ENCODE results near the gene KCNK13. TPM values are rescaled to one million over a fixed set of nuclear protein-coding genes. Genes with fewer than 3 reads are reported as not detected.
"Not testable (repeated sequence)": the region's sequence is repeated elsewhere in the genome, so short reads cannot be mapped to it uniquely, and the experiment has no call there.

KCNK13 gene
- total RNA-seq, 1 experiment from 2014 or later, result 0.28 TPM

DNA sequence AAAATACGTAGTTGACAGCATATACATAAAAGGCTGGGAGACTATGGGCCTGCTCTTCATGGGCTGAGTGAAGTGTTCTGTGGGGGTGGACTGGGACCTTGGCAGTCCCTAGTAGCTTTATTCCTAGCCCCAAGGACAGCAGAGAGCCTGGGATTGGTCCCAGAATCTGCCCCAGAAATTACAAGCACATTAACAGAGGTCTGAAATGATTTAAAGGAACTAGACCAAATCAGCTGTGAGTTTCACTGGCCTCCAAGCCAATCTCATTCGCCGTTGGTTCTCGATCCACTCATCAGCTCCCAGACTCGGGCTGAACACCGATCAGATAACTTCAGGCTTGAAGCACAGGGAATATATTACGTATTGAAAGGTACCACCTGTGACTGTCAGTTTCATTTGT is 117.6 kb downstream of the KCNK13 start:
- Histone ChIP-seq H3K27me3 (ENCODE audit: control insufficient read depth, insufficient read depth, low read length) (no peaks in the 10 kb centered on the region), H3K36me3 (replicated peaks; ENCODE audit: control insufficient read depth, insufficient read depth, low read length) (no peaks in the 10 kb centered on the region), H3K4me3 (ENCODE audit: insufficient read depth, low read depth, low read length) (no peak overlapping the region)
- no peak for DNase-seq

DNA sequence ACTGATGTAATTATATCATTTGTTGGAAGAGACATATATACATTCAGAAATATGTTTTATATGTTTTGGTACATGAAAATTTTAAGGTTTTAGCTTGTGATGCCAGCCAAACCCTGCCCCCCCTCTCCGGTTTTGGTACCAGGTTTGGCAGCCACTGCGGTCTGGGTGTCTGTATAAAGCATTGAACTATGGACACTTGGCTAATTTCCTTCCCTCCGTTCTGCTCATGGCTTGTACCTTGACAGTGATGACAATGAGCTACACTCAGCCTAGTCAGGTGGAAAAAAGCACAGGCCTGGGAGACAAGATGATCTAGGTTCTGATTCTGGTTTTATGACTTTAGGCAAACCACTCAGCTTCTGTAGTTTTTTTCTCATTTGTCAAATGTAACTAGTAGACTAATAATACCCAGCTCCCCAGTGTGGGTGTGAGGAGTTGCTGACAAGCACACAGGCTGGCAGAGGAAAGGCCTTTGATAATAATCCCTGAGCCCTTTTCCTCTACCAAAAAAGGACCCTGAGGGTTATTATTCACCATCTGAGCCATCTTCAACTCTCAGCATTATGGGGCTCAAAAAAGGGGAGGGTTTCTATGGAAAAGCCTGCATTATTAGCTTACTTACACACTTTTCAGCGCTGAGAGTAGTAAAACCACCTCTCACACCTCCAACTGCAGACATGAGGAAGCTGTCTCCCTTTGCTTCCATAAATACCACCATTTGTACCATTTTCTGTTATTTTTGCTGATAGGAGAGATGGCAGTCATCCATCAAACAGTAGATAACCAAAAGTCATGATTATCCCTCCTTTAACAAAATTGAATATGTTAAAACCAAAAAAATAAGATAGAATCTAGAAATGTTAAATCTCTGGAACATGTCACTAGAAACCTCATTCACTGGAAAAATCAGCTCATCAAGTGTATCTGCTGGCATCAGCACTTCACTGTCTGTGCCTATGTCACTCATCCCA is 118.3 kb downstream of the KCNK13 start:
- H3K27me3 ChIP-seq (ENCODE audit: control insufficient read depth, insufficient read depth, low read length), result no peaks in the 10 kb centered on the region
- no peaks in the 10 kb centered on the region for H3K36me3 ChIP-seq (replicated peaks; ENCODE audit: control insufficient read depth, insufficient read depth, low read length)
- H3K4me3 ChIP-seq (ENCODE audit: insufficient read depth, low read depth, low read length), result no peak overlapping the region
- DNase-seq, result no peak

GRCh38 chr14:90184094-90184493 is 122.3 kb downstream of the KCNK13 start:
- H3K4me3 ChIP-seq (ENCODE audit: insufficient read depth, low read depth, low read length), result no peak overlapping the region
- DNase-seq, result no peak
- no peaks in the 10 kb centered on the region for H3K27me3 ChIP-seq (ENCODE audit: control insufficient read depth, insufficient read depth, low read length)
- no peaks in the 10 kb centered on the region for H3K36me3 ChIP-seq (replicated peaks; ENCODE audit: control insufficient read depth, insufficient read depth, low read length)

- Histone ChIP-seq H3K36me3 (replicated peaks; ENCODE audit: control insufficient read depth, insufficient read depth, low read length) (no peaks in the 10 kb centered on the region), H3K4me3 (ENCODE audit: insufficient read depth, low read depth, low read length) (no peak overlapping the region), H3K27me3 (ENCODE audit: control insufficient read depth, insufficient read depth, low read length) (no peaks in the 10 kb centered on the region)
- peak; percentile 27 for DNase-seq
These were observed 122.9 kb downstream of the KCNK13 start for GRCh38 chr14:90184571-90185266.

DNA sequence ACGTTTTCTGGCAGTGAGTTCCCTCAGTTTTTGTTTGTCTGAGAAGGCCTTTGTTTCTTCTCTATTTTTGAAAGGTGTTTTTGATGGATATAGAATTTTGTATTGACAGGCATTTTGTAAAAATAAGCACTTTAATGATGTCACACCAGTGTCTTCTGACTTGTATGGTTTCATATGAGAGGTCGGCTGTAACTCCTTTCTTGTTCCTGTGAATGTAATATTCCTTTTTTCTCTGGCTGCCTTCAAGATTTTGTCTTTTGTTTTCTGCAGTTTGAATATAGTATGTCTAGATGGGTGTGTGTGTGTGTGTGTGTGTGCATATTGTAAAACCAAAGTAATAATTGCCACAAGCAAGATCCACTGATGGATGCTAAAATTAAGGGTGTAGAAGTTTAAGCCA is 126.8 kb downstream of the KCNK13 start:
- H3K36me3 ChIP-seq (replicated peaks; ENCODE audit: control insufficient read depth, insufficient read depth, low read length), result no peaks in the 10 kb centered on the region
- no peak for DNase-seq
- no peak overlapping the region for H3K4me3 ChIP-seq (ENCODE audit: insufficient read depth, low read depth, low read length)
- H3K27me3 ChIP-seq (ENCODE audit: control insufficient read depth, insufficient read depth, low read length), result no peaks in the 10 kb centered on the region

GRCh38 chr14:90191154-90191553 is 129.4 kb downstream of the KCNK13 start:
- DNase-seq, result no peak
- Histone ChIP-seq H3K4me3 (ENCODE audit: insufficient read depth, low read depth, low read length) (no peak overlapping the region), H3K27me3 (ENCODE audit: control insufficient read depth, insufficient read depth, low read length) (no peaks in the 10 kb centered on the region), H3K36me3 (replicated peaks; ENCODE audit: control insufficient read depth, insufficient read depth, low read length) (no peaks in the 10 kb centered on the region)

DNA sequence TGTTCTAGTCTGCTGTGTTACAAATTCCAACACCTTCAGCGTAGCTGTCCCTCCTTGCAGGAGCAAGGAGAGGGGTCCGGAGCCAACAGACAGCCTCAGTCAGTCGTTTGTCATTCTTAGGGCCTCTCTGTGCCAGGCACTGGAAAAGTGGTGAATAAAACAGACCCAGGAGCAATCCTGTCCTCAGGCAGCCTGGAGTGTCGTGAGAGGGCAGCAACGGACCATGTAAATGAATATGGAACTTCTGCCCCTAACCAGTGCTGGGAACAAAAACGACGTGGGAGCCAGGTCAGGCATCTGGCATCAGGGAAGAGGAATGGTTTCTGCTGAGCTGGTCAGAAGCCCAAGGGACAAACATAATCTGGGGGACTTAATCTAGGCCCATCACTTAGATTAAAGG is 129.8 kb downstream of the KCNK13 start:
- no peak for DNase-seq
- no peaks in the 10 kb centered on the region; the same call in 1 of the 2 replicates for H3K27me3 ChIP-seq (ENCODE audit: control insufficient read depth, insufficient read depth, low read length)
- H3K36me3 ChIP-seq (replicated peaks; ENCODE audit: control insufficient read depth, insufficient read depth, low read length), result no peaks in the 10 kb centered on the region

DNA sequence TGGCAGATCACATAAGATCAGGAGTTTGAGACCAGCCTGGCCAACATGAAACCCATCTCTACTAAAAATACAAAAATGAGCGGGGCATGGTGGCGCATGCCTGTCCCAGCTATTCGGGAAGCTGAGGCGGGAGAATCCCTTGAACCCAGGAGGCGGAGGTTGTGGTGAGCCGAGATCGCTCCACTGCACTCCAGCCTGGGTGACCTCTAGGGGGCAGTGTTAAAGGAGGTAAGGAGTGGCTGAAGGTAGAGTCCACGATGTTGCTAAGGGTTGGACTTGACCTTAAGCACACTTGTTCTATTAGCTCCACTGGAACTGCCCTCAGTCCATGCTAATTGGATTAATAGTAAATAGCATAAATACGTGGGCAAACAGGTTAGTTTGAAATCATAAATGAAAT is 132.1 kb downstream of the KCNK13 start:
- Histone ChIP-seq H3K36me3 (replicated peaks; ENCODE audit: control insufficient read depth, insufficient read depth, low read length) (no peaks in the 10 kb centered on the region), H3K4me3 (ENCODE audit: insufficient read depth, low read depth, low read length) (no peak overlapping the region), H3K27me3 (ENCODE audit: control insufficient read depth, insufficient read depth, low read length) (peaks cover 1% of the 10 kb centered on the region; the same call in 1 of the 2 replicates)
- DNase-seq, result peak; percentile 59

More for the DNA sequence above, 129.8 kb downstream of the KCNK13 start:
- no peak overlapping the region for H3K4me3 ChIP-seq (ENCODE audit: insufficient read depth, low read depth, low read length)

- no peak overlapping the region for H3K4me3 ChIP-seq (ENCODE audit: insufficient read depth, low read depth, low read length)
- H3K27me3 ChIP-seq (ENCODE audit: control insufficient read depth, insufficient read depth, low read length), result peaks cover 1% of the 10 kb centered on the region; the same call in 1 of the 2 replicates
- H3K36me3 ChIP-seq (replicated peaks; ENCODE audit: control insufficient read depth, insufficient read depth, low read length), result no peaks in the 10 kb centered on the region
- DNase-seq, result no peak
These were observed 132.9 kb downstream of the KCNK13 start for GRCh38 chr14:90194706-90195105.

DNA sequence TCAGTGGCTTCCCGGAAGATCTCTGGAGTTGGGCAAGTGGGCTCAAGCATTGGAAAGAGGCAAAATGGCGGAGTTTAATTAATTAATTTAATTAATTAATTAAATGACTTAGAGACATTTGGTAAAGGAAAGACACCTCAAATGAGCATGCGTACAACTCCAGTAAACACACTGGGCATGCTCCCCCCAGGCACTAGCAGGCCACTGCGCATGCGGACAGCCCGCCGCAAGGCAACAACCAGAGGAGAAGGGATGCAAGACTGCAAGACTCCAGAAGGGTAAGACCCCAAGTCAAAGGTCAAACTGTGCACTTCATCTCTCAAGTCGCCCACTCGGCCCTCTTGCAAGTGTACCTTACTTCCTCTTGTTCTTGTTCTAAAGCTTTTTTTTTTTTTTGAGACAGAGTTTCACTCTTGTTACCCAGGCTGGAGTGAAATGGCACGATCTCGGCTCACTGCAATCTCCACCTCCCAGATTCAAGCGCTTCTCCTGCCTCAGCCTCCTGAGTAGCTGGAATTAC is 136.8 kb downstream of the KCNK13 start:
- H3K36me3 ChIP-seq (replicated peaks; ENCODE audit: control insufficient read depth, insufficient read depth, low read length), result no peaks in the 10 kb centered on the region
- no peak overlapping the region for H3K4me3 ChIP-seq (ENCODE audit: insufficient read depth, low read depth, low read length)
- no peak for DNase-seq
- peaks cover 1% of the 10 kb centered on the region; the same call in 1 of the 2 replicates for H3K27me3 ChIP-seq (ENCODE audit: control insufficient read depth, insufficient read depth, low read length)

DNA sequence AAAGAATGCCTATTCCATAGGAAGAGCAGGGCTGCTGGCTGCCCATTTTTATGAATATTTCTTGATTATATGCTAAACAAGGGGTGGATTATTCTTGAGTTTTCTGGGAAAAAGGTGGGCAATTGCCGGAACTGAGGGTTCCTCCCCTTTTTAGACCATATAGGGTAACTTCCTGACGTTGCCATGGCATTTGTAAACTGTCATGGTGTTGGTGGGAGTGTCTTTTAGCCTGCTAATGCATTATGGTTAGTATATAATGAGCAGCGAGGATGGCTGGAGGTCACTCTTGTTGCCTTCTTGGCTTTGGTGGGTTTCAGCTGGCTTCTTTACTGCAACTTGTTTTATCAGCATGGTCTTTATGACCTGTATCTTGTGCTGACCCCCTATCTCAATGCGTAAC is 138.8 kb downstream of the KCNK13 start:
- not testable (repeated sequence) for DNase-seq; H3K36me3 ChIP-seq (replicated peaks; ENCODE audit: control insufficient read depth, insufficient read depth, low read length); H3K27me3 ChIP-seq (ENCODE audit: control insufficient read depth, insufficient read depth, low read length); H3K4me3 ChIP-seq (ENCODE audit: insufficient read depth, low read depth, low read length)

- DNase-seq, result no peak
- Histone ChIP-seq H3K27me3 (ENCODE audit: control insufficient read depth, insufficient read depth, low read length) (peaks cover 1% of the 10 kb centered on the region; the same call in 1 of the 2 replicates), H3K36me3 (replicated peaks; ENCODE audit: control insufficient read depth, insufficient read depth, low read length) (no peaks in the 10 kb centered on the region), H3K4me3 (ENCODE audit: insufficient read depth, low read depth, low read length) (no peak overlapping the region)
These were observed 139.6 kb downstream of the KCNK13 start for GRCh38 chr14:90201344-90201743.

- Histone ChIP-seq H3K4me3 (ENCODE audit: insufficient read depth, low read depth, low read length) (no peak overlapping the region), H3K36me3 (replicated peaks; ENCODE audit: control insufficient read depth, insufficient read depth, low read length) (no peaks in the 10 kb centered on the region), H3K27me3 (ENCODE audit: control insufficient read depth, insufficient read depth, low read length) (no peaks in the 10 kb centered on the region)
- DNase-seq, result no peak
These were observed 142.7 kb downstream of the KCNK13 start for GRCh38 chr14:90204516-90204915.

DNA sequence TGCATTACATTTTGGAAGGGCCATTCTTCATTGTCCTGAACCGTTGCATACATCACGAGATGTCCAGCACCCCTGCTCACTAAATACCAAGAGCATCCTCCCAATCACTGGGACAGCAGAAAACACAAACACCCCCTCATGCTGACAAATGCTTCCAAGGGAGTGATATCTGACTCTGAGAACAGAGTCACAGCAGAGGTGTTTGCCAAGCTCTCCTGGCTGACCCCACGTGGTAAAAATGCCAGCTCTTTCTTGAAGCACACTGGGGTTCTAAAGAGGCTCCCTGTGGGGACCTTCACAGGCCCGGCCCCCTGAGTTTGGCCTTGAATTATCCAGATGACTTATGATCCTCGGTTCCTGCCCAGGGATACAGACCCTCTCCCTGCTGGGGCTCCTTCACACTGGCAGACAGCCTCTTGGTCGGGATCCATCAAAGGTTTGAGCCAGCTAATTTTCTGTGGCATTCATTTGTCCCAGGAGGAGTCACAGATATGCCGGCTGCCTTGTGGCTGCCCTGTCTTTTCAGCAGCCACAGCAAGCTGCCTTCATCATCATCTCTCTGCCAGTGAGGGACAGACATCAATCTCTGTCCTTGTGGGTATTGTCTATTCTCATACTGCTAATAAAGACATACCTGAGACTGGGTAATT is 151.4 kb downstream of the KCNK13 start:
- Histone ChIP-seq H3K27me3 (ENCODE audit: control insufficient read depth, insufficient read depth, low read length) (no peaks in the 10 kb centered on the region), H3K4me3 (ENCODE audit: insufficient read depth, low read depth, low read length) (no peak overlapping the region), H3K36me3 (replicated peaks; ENCODE audit: control insufficient read depth, insufficient read depth, low read length) (no peaks in the 10 kb centered on the region)
- DNase-seq, result no peak
